SK-N-MC (cell line): ENCODE measurements around the gene ZNF385A.

Experiments
- EZH2 ChIP-seq: fragments of 200-600 bp; sonication (generic); IDR thresholded peaks from one replicate; pipeline ENCODE4 v1.6.1; 2017; ENCODE audit warnings: antibody characterized with exemption
- FOXP2 ChIP-seq: optimal IDR thresholded peaks from 2 replicates; pipeline ENCODE3; 2011; ENCODE audit warnings: mild to moderate bottlenecking, moderate library complexity; ENCODE audit not compliant: insufficient read depth; ENCODE audit errors: extremely low read length, control extremely low read depth
- POLR2AphosphoS5 ChIP-seq: IDR thresholded peaks from 2 replicates; pipeline ENCODE4 v1.6.1; 2012; ENCODE audit warnings: mild to moderate bottlenecking, low read depth, low read length, borderline replicate concordance

DNA sequence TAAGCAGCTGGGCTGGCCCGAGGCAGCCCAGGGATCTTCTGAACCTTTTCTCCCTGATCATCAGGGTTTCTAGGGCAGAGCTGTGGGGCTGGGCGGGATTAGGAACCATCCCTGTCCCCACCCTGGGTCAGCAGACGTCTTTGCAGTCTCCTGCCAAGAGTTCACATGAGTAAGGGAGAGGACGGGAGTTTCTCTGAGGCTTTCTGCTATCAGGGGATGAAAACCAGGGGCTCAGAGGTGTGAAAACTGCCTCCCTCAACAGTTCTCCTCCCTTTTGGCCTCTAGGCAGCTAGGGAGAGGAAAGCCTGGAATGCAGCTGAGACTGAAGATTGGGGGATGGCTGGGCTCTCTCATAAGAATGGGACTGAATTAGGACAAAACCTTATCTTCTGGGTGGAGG, 7.9 kb downstream of the ZNF385A start:
- TF ChIP-seq POLR2AphosphoS5 = no peak
- no peak for TF ChIP-seq EZH2
- no peak for TF ChIP-seq FOXP2
